ENCODE results near the gene CEBPA. TPM values are rescaled to one million over a fixed set of nuclear protein-coding genes. Genes with fewer than 3 reads are reported as not detected.

Gene CEBPA
- total RNA-seq, 5 donors from 2014 or later (not counting 1 experiment from before 2014, with no cell fraction given), result 1.1 to 2.1 (median 1.8) TPM

GRCh38 chr19:33259539-33259938 lies 42.8 kb downstream of the CEBPA start:
- ChIA-PET CTCF (interaction anchor here in 1 of 2 donors (1.0 kb wide), 1 partner anchor 147 kb away, joined by 3 read pairs; no protein-coding TSS in a partner anchor), POLR2A (no interaction called here)
- DNase-seq, result no peak
- peaks cover 7 to 20% (median 18%) of the 10 kb centered on the region in 3 donors for H3K4me1 Mint-ChIP-seq
- no peak overlapping the region for H3K4me3 Mint-ChIP-seq
- H3K9me3 Mint-ChIP-seq, result peaks cover 0 to 8% (median 2%) of the 10 kb centered on the region in 3 donors
- H3K27me3 ChIP-seq (replicated peaks in 1 of 2; ENCODE audit: control insufficient read depth in 2 of 2, extremely low read depth in 1 of 2, insufficient read depth in 2 of 2, low read length in 1 of 2), result peaks cover 0 to 26% of the 10 kb centered on the region in 2 experiments
- peaks cover 0 to 15% of the 10 kb centered on the region in 2 experiments for H3K4me1 ChIP-seq (ENCODE audit: control insufficient read depth in 1 of 2, extremely low read depth in 1 of 2, insufficient read depth in 2 of 2, low read length in 2 of 2)
- no peaks in the 10 kb centered on the region for H3K9me3 ChIP-seq
- H3K27me3 Mint-ChIP-seq, result peaks cover 11 to 20% of the 10 kb centered on the region in 2 donors
- no peak overlapping the region for H3K27ac Mint-ChIP-seq
- no peak overlapping the region for H3K4me3 ChIP-seq (ENCODE audit: control insufficient read depth in 1 of 2, extremely low read depth in 1 of 2, low read length in 1 of 2)
- no peaks in the 10 kb centered on the region for H3K36me3 Mint-ChIP-seq
- ATAC-seq (replicated peaks in 1 of 4), result no peak
- H3K36me3 ChIP-seq (ENCODE audit: control insufficient read depth in 2 of 2, extremely low read depth in 1 of 2, insufficient read depth in 1 of 2, low read length in 1 of 2), result no peaks in the 10 kb centered on the region
- WGBS (ENCODE audit: insufficient coverage), result 95% methylated on average over 5 of the region's 6 CpGs
- no peak overlapping the region for H3K27ac ChIP-seq (ENCODE audit: low read length)

- no CpG with 5 or more reads among the region's 2 CpGs for WGBS (ENCODE audit: insufficient coverage)
- Mint-ChIP-seq H3K4me3 (no peak overlapping the region), H3K9me3 (peaks cover 0 to 8% (median 2%) of the 10 kb centered on the region in 3 donors), H3K27ac (no peak overlapping the region), H3K27me3 (peaks cover 7 to 17% of the 10 kb centered on the region in 2 donors), H3K4me1 (peaks cover 7 to 20% (median 18%) of the 10 kb centered on the region in 3 donors), H3K36me3 (no peaks in the 10 kb centered on the region)
- H3K36me3 ChIP-seq (ENCODE audit: control insufficient read depth in 2 of 2, extremely low read depth in 1 of 2, insufficient read depth in 1 of 2, low read length in 1 of 2), result no peaks in the 10 kb centered on the region
- no peak for DNase-seq
- ATAC-seq (replicated peaks in 1 of 4), result no peak
- CTCF ChIA-PET, result no interaction called here
- peaks cover 0 to 26% of the 10 kb centered on the region in 2 experiments for H3K27me3 ChIP-seq (replicated peaks in 1 of 2; ENCODE audit: control insufficient read depth in 2 of 2, extremely low read depth in 1 of 2, insufficient read depth in 2 of 2, low read length in 1 of 2)
- POLR2A ChIA-PET, result no interaction called here
- H3K4me3 ChIP-seq (ENCODE audit: control insufficient read depth in 1 of 2, extremely low read depth in 1 of 2, low read length in 1 of 2), result no peak overlapping the region
- H3K27ac ChIP-seq (ENCODE audit: low read length), result no peak overlapping the region
- H3K9me3 ChIP-seq, result no peaks in the 10 kb centered on the region
- peaks cover 0 to 15% of the 10 kb centered on the region in 2 experiments for H3K4me1 ChIP-seq (ENCODE audit: control insufficient read depth in 1 of 2, extremely low read depth in 1 of 2, insufficient read depth in 2 of 2, low read length in 2 of 2)
These were observed 44.5 kb downstream of the CEBPA start for GRCh38 chr19:33257828-33258227.

GRCh38 chr19:33256261-33256660 lies 46.1 kb downstream of the CEBPA start:
- Mint-ChIP-seq H3K36me3 (no peaks in the 10 kb centered on the region), H3K27me3 (peaks cover 7 to 9% of the 10 kb centered on the region in 2 donors), H3K4me3 (no peak overlapping the region), H3K4me1 (peaks cover 5 to 9% (median 7%) of the 10 kb centered on the region in 3 donors), H3K9me3 (peaks cover 0 to 8% (median 2%) of the 10 kb centered on the region in 3 donors), H3K27ac (no peak overlapping the region)
- Histone ChIP-seq H3K36me3 (ENCODE audit: control insufficient read depth in 2 of 2, extremely low read depth in 1 of 2, insufficient read depth in 1 of 2, low read length in 1 of 2) (no peaks in the 10 kb centered on the region), H3K4me1 (ENCODE audit: control insufficient read depth in 1 of 2, extremely low read depth in 1 of 2, insufficient read depth in 2 of 2, low read length in 2 of 2) (peaks cover 0 to 10% of the 10 kb centered on the region in 2 experiments), H3K9me3 (no peaks in the 10 kb centered on the region), H3K27me3 (replicated peaks in 1 of 2; ENCODE audit: control insufficient read depth in 2 of 2, extremely low read depth in 1 of 2, insufficient read depth in 2 of 2, low read length in 1 of 2) (peaks cover 0 to 28% of the 10 kb centered on the region in 2 experiments), H3K4me3 (ENCODE audit: control insufficient read depth in 1 of 2, extremely low read depth in 1 of 2, low read length in 1 of 2) (no peak overlapping the region), H3K27ac (ENCODE audit: low read length) (no peak overlapping the region)
- DNase-seq (no peak), ATAC-seq (replicated peaks in 1 of 4) (no peak)
- WGBS (ENCODE audit: insufficient coverage), result 72% methylated on average over 5 of the region's 7 CpGs
- CTCF ChIA-PET, result no interaction called here
- POLR2A ChIA-PET, result no interaction called here

- Histone ChIP-seq H3K4me3 (ENCODE audit: control insufficient read depth in 1 of 2, extremely low read depth in 1 of 2, low read length in 1 of 2) (no peak overlapping the region), H3K36me3 (ENCODE audit: control insufficient read depth in 2 of 2, extremely low read depth in 1 of 2, insufficient read depth in 1 of 2, low read length in 1 of 2) (no peaks in the 10 kb centered on the region), H3K27me3 (replicated peaks in 1 of 2; ENCODE audit: control insufficient read depth in 2 of 2, extremely low read depth in 1 of 2, insufficient read depth in 2 of 2, low read length in 1 of 2) (peaks cover 0 to 28% of the 10 kb centered on the region in 2 experiments), H3K27ac (ENCODE audit: low read length) (no peak overlapping the region), H3K4me1 (ENCODE audit: control insufficient read depth in 1 of 2, extremely low read depth in 1 of 2, insufficient read depth in 2 of 2, low read length in 2 of 2) (peaks cover 0 to 6% of the 10 kb centered on the region in 2 experiments), H3K9me3 (no peaks in the 10 kb centered on the region)
- Mint-ChIP-seq H3K4me1 (peaks cover 2 to 4% (median 2%) of the 10 kb centered on the region in 3 donors), H3K27ac (no peak overlapping the region), H3K27me3 (peaks cover 6 to 7% of the 10 kb centered on the region in 2 donors), H3K36me3 (no peaks in the 10 kb centered on the region), H3K4me3 (no peak overlapping the region), H3K9me3 (peaks cover 0 to 8% (median 2%) of the 10 kb centered on the region in 3 donors)
- ATAC-seq (replicated peaks in 1 of 4), result no peak
- POLR2A ChIA-PET, result no interaction called here
- no peak for DNase-seq
- CTCF ChIA-PET, result no interaction called here
- 79% methylated on average over 6 of the region's 7 CpGs for WGBS (ENCODE audit: insufficient coverage)
These were observed 46.6 kb downstream of the CEBPA start for GRCh38 chr19:33255781-33256180.

- no peak overlapping the region for H3K27ac ChIP-seq (ENCODE audit: low read length)
- Mint-ChIP-seq H3K4me1 (no peaks in the 10 kb centered on the region), H3K36me3 (no peaks in the 10 kb centered on the region), H3K9me3 (peaks cover 0 to 8% (median 2%) of the 10 kb centered on the region in 3 donors), H3K27me3 (peaks cover 0 to 5% of the 10 kb centered on the region in 2 donors), H3K4me3 (no peak overlapping the region), H3K27ac (no peak overlapping the region)
- WGBS (ENCODE audit: insufficient coverage), result 82% methylated on average over 7 of the region's 13 CpGs
- no peaks in the 10 kb centered on the region for H3K36me3 ChIP-seq (ENCODE audit: control insufficient read depth in 2 of 2, extremely low read depth in 1 of 2, insufficient read depth in 1 of 2, low read length in 1 of 2)
- H3K4me1 ChIP-seq (ENCODE audit: control insufficient read depth in 1 of 2, extremely low read depth in 1 of 2, insufficient read depth in 2 of 2, low read length in 2 of 2), result peaks cover 0 to 3% of the 10 kb centered on the region in 2 experiments
- DNase-seq, result no peak
- ATAC-seq (replicated peaks in 1 of 4), result no peak
- ChIA-PET POLR2A (no interaction called here), CTCF (no interaction called here)
- no peaks in the 10 kb centered on the region for H3K9me3 ChIP-seq
- H3K4me3 ChIP-seq (ENCODE audit: control insufficient read depth in 1 of 2, extremely low read depth in 1 of 2, low read length in 1 of 2), result no peak overlapping the region
- H3K27me3 ChIP-seq (replicated peaks in 1 of 2; ENCODE audit: control insufficient read depth in 2 of 2, extremely low read depth in 1 of 2, insufficient read depth in 2 of 2, low read length in 1 of 2), result peaks cover 0 to 27% of the 10 kb centered on the region in 2 experiments
These were observed 48.0 kb downstream of the CEBPA start for GRCh38 chr19:33254245-33254824.

- Histone ChIP-seq H3K27me3 (replicated peaks in 1 of 2; ENCODE audit: control insufficient read depth in 2 of 2, extremely low read depth in 1 of 2, insufficient read depth in 2 of 2, low read length in 1 of 2) (peaks cover 0 to 32% of the 10 kb centered on the region in 2 experiments), H3K36me3 (ENCODE audit: control insufficient read depth in 2 of 2, extremely low read depth in 1 of 2, insufficient read depth in 1 of 2, low read length in 1 of 2) (no peaks in the 10 kb centered on the region), H3K4me1 (ENCODE audit: control insufficient read depth in 1 of 2, extremely low read depth in 1 of 2, insufficient read depth in 2 of 2, low read length in 2 of 2) (peaks cover 0 to 6% of the 10 kb centered on the region in 2 experiments), H3K27ac (ENCODE audit: low read length) (no peak overlapping the region), H3K9me3 (no peaks in the 10 kb centered on the region), H3K4me3 (ENCODE audit: control insufficient read depth in 1 of 2, extremely low read depth in 1 of 2, low read length in 1 of 2) (no peak overlapping the region)
- H3K36me3 Mint-ChIP-seq, result no peaks in the 10 kb centered on the region
- no peak overlapping the region for H3K27ac Mint-ChIP-seq
- no peak for ATAC-seq (replicated peaks in 1 of 4)
- no peaks in the 10 kb centered on the region for H3K4me1 Mint-ChIP-seq
- POLR2A ChIA-PET, result no interaction called here
- peaks cover 0 to 5% of the 10 kb centered on the region in 2 donors for H3K27me3 Mint-ChIP-seq
- 81% methylated on average over 4 of the region's 8 CpGs for WGBS (ENCODE audit: insufficient coverage)
- no peak overlapping the region for H3K4me3 Mint-ChIP-seq
- CTCF ChIA-PET, result no interaction called here
- no peak for DNase-seq
- peaks cover 0 to 3% (median 0%) of the 10 kb centered on the region in 3 donors for H3K9me3 Mint-ChIP-seq
These were observed 49.4 kb downstream of the CEBPA start for GRCh38 chr19:33252971-33253370.

Measured in T-cell (primary cell).